ENCODE results near the gene ADCK2.
A peak's percentile ranks its signal among the peaks of the same experiment; 100 is the strongest.
"Not testable (repeated sequence)": the region's sequence is repeated elsewhere in the genome, so short reads cannot be mapped to it uniquely, and the experiment has no call there.

The ADCK2 gene

GRCh38 chr7:140645166-140645900, 27.4 kb upstream of the ADCK2 start:
- peak; percentile 49 for DNase-seq (ENCODE audit: low spot score)

DNA sequence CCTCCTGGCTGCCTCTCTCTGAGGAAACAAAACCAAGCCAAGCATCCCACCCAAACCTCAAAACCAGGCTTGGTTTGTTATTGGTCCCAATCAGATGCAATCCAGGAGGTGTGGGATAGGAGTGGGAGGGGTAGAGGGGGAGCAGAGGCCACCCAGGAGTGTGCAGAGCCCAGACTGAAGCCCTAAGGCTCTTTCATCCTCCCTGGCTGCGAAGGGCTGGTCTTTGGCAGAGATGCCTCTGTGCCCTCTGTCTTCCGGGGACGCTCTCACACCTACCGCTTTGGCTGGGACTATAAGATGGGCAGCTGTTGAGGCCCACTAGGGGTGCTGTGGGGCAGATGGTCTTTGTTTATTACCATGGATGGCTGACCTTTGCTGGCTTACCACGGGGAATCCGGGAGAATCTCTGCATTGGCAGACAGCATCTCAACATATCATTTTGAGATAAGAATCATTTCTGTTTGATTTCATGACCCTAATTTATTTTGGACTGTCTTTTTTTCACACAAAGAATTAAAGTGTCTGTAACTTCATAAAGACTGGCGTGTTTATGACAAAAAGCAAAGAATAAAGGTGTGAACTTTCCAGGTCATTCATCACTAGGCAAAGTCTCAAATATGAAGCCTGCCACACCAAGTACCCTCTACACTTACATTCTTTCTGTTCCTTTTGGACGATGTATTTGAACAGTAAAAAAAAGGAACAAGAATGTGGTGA, 25.7 kb upstream of the ADCK2 start:
- peak; percentile 84 for DNase-seq (ENCODE audit: low spot score)

- DNase-seq (ENCODE audit: low spot score) = no peak
Measured at GRCh38 chr7:140649556-140650205, 23.1 kb upstream of the ADCK2 start.

- DNase-seq (ENCODE audit: low spot score) = no peak
Measured at GRCh38 chr7:140650367-140650766, 22.4 kb upstream of the ADCK2 start.

- peak; percentile 72 for DNase-seq (ENCODE audit: low spot score)
Measured at GRCh38 chr7:140653319-140654108, 19.2 kb upstream of the ADCK2 start.

DNA sequence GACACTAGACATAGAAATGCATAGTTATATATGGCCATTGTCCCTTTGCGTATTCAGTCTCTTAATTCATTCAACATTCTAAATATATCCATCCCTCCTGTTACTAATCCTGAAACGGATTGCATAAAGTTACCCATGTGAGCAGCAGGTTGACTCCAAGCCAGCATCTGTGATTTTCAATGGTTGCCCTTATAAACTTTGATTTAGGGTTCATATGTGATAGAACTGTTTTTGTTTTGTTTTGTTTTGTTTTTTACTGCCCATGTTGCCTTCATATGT, 18.7 kb upstream of the ADCK2 start:
- no peak for DNase-seq (ENCODE audit: low spot score)

- DNase-seq (ENCODE audit: low spot score) = no peak
Measured at GRCh38 chr7:140654661-140655060, 18.1 kb upstream of the ADCK2 start.

DNA sequence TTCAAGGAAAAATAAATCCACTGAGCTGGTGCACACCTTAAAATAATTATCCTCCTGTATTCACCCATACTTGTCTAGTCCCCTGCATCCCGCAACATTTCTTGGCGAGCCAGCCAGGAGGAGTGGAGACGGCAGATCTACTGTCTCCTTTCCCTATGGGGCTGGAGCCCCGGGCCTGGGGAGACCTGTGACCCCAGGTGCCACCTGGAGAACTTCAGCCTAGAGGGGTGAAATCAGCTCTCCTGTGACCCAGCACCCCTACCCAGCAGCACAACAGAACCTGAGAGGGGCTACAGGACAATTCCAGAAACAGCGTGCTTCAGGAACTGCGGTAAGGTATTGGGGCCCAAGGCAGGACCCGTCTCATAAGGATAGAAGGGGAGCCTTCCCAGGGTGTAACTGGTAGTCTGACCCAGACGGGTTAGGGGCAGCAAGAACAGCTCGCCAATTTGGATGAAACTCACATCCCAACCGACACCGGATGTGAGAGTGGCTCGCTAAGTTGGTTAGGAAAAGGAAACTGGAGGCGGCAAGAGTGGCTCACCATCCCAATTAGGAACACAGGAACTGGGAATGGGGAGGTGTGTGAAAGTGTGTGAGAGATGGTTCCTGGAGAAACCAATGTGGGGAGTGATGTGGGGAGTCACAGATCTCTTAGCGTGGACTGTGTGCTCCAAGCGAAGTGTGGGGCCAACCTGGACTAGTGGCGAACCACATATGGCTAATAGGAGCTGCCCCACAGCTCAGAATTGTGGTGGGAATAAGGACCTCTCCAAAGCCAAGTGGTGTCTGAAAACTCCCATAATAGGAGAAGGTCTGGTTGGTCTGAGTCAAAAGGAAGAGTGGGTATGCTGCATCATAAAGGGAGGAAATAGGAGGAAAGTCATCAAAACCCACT, 17.0 kb upstream of the ADCK2 start:
- no peak for DNase-seq (ENCODE audit: low spot score)

- peak; percentile 72 for DNase-seq (ENCODE audit: low spot score)
Measured at GRCh38 chr7:140656548-140657515, 15.9 kb upstream of the ADCK2 start.

- DNase-seq (ENCODE audit: low spot score) = no peak
Measured at GRCh38 chr7:140657891-140658290, 14.9 kb upstream of the ADCK2 start.

DNA sequence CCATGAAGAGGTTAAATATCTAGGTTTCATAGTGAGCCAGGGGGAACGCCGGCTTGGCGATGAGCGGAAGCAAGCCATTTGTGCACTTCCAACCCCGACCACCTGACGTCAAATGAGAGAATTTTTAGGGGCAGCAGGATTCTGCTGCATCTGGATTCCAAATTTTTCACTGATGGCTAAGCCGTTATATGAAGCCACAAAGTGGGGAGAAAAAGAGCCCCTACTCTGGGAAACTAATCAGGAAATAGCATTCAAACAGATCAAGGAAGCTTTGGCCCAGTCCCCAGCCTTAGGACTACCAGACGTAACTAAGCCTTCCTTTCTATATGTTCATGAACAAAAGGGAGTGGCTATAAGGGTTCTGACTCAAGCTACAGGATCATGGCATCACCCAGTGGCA, 12.9 kb upstream of the ADCK2 start:
- no peak for DNase-seq (ENCODE audit: low spot score)

DNA sequence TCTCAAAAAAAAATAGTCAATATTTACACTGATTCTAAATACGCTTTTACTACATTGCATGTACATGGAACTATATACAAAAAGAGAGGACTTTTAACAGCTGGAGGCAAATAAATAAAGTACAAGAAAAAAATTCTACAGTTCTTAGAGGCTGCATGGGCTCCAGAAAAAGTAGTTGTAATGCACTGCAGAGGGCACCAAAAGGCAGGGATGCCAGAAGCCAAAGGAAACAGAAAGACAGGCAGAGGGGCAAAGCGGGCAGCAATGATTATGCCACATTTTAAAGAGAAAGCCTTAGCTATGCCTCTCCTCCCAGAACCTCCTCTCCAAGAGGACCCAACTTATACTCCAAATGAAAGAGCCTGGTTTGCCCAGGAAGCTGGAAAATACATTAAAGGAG, 11.6 kb upstream of the ADCK2 start:
- DNase-seq (ENCODE audit: low spot score) = peak; percentile 31

DNA sequence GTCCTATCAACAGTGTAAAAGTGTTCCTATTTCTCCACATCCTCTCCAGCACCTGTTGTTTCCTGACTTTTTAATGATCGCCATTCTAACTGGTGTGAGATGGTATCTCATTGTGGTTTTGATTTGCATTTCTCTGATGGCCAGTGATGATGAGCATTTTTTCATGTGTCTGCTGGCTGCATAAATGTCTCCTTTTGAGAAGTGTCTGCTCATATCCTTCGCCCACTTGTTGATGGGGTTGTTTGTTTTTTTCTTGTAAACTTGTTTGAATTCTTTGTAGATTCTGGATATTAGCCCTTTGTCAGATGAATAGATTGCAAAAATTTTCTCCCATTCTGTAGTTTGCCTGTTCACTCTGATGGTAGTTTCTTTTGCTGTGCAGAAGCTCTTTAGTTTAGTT, 9.8 kb upstream of the ADCK2 start:
- not testable (repeated sequence) for DNase-seq (ENCODE audit: low spot score)

- DNase-seq (ENCODE audit: low spot score) = no peak
Measured at GRCh38 chr7:140667476-140667875, 5.3 kb upstream of the ADCK2 start.

- no peak for DNase-seq (ENCODE audit: low spot score)
Measured at GRCh38 chr7:140668641-140669040, 4.1 kb upstream of the ADCK2 start.

DNA sequence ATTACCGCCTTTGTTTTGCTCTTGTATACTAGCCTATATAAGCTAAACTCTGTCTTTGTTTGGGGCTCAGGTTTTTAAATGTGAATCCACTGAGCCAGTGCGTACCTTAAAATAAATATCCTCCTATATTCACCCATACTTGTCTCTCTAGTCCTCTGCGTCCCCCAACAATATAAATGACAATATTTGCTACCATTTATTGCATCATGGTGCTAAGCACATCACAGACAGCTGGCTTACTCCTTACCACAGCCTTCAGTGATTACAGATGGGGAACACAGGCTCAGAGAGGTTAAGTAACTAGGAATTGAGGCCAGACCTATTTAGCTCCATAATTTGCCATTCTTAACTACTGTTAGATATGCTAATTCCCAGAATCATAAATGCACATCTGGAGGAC, 3.4 kb upstream of the ADCK2 start:
- no peak for DNase-seq (ENCODE audit: low spot score)

DNA sequence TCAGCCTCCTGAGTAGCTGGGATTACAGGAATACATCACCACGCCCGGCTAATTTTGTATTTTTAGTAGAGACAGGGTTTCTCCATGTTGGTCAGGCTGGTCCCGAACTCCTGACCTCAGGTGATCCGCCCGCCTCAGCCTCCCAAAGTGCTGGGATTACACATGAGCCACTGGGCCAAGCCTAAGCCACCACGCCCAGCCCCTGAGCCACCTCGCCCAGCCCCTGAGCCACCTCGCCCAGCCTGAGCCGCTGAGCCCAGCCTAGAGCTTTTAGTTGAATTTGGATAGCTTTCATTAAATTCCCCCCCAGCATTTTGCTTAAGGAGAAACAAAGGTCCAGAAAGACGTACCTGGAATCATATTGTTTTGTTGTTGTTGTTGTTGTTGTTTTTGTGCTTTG, 2.9 kb upstream of the ADCK2 start:
- not testable (repeated sequence) for DNase-seq (ENCODE audit: low spot score)

- DNase-seq (ENCODE audit: low spot score) = no peak
Measured at GRCh38 chr7:140670343-140670935, 2.3 kb upstream of the ADCK2 start.

DNA sequence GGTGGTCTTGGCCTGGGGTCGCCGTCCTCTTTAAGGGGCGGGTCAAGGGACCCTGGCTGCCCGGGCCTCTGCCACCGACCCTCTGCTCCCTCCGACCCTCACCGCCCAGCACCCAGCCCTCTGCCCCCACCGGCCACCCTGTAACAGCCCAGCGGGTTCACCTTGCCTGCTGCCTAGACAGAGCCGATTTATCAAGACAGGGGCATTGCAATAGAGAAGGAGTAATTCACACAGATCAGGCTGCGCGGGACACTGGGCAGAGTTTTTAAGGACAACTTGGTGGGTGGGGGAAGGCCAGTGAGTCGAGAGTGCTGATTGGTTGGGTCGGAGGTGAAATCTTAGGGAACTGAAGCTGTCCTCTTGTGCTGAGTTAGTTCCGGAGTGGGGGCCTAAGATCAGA, 779 bp upstream of the ADCK2 start:
- DNase-seq (ENCODE audit: low spot score) = no peak

Measured in NAMALWA (cell line).